ENCODE results near the gene ZBTB16.

Gene ZBTB16

DNA sequence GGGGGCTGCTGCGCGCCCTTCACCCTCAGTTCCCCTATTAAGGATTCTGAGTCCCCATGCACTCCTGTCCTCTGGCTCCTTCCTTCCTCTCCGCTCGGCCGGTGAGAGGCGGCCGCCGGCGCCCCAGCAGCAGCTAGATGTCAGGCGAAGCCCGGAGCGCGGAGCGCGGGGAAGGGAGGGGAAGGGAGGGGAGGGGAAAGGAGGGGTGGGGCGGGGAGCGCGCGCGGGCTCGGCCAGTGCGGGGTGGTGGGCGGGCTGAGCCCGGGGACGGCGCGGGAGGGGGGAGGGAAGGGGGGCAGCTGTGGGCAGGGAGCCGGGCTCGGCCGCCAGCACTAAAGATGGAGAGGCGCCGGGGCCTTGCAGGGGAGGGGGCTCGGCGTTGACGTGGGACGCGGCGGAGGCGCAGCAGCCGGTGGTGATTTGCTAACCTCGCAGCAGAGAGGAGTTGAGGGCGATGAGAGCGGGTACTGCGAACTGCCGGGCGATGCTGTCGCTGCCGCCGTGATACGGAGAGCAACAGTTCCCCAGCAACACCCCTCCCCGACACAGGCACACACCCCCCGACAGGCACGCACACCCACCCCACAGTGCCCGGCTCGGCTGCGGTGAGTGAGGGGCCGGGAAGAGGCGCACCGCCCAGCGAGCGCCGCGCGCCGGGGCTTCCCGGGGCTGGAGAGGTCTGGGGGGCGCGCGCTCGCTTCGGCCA lies at the start of gene ZBTB16 (continued):
- TF ChIP-seq, protein P1, sequence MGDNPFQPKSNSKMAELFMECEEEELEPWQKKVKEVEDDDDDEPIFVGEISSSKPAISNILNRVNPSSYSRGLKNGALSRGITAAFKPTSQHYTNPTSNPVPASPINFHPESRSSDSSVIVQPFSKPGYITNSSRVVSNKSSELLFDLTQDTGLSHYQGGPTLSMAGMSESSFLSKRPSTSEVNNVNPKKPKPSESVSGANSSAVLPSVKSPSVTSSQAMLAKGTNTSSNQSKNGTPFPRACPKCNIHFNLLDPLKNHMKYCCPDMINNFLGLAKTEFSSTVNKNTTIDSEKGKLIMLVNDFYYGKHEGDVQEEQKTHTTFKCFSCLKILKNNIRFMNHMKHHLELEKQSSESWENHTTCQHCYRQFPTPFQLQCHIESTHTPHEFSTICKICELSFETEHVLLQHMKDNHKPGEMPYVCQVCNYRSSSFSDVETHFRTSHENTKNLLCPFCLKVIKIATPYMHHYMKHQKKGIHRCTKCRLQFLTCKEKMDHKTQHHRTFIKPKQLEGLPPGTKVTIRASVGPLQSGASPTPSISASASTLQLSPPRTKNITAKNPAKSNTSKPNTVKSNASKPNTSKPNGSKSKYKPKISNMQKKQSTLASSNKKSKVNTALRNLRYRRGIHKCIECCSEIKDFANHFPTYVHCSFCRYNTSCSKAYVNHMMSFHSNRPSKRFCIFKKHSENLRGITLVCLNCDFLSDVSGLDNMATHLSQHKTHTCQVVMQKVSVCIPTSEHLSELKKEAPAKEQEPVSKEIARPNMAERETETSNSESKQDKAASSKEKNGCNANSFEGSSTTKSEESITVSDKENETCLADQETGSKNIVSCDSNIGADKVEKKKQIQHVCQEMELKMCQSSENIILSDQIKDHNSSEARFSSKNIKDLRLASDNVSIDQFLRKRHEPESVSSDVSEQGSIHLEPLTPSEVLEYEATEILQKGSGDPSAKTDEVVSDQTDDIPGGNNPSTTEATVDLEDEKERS (tag by site-specific recombination; IDR thresholded peaks at IDR 0.05) = no peak
- TF ChIP-seq ZNF324 (tag by site-specific recombination; IDR thresholded peaks at IDR 0.05) (no peak), ZNF707 (tag by site-specific recombination; IDR thresholded peaks at IDR 0.05) (no peak), ZNF530 (tag by site-specific recombination; IDR thresholded peaks at IDR 0.05; ENCODE audit: low read depth) (no peak), HOXA7 (CRISPR knock-in tag; IDR thresholded peaks at IDR 0.05; ENCODE audit: borderline replicate concordance) (no peak), ZNF423 (tag by site-specific recombination; IDR thresholded peaks at IDR 0.05) (no peak), SP2 (tag by site-specific recombination; IDR thresholded peaks at IDR 0.05) (peak; percentile 39), ZNF16 (tag by site-specific recombination; IDR thresholded peaks at IDR 0.05; ENCODE audit: low read depth) (no peak), SP7 (tag by site-specific recombination; IDR thresholded peaks at IDR 0.05) (peak; percentile 29), TCF7L2 (IDR thresholded peaks at IDR 0.05; ENCODE audit: borderline replicate concordance, low read depth, low read length) (no peak), ZNF341 (tag by site-specific recombination; IDR thresholded peaks at IDR 0.05; ENCODE audit: low read depth) (peak; percentile 51; the same call in 1 of the 2 replicates), ZNF571 (tag by site-specific recombination; IDR thresholded peaks at IDR 0.05) (no peak), ZNF302 (tag by site-specific recombination; IDR thresholded peaks at IDR 0.05; ENCODE audit: low read depth) (no peak), ZNF785 (tag by site-specific recombination; IDR thresholded peaks at IDR 0.05) (no peak), ZNF155 (tag by site-specific recombination; IDR thresholded peaks at IDR 0.05) (no peak), ZNF354C (tag by site-specific recombination; IDR thresholded peaks at IDR 0.05; ENCODE audit: borderline replicate concordance, low read depth) (no peak), GLIS2 (tag by site-specific recombination; IDR thresholded peaks at IDR 0.05) (peak; percentile 92), ZNF350 (tag by site-specific recombination; IDR thresholded peaks at IDR 0.05) (no peak), KLF10 (tag by site-specific recombination; IDR thresholded peaks at IDR 0.05) (peak; percentile 89), ZNF10 (tag by site-specific recombination; IDR thresholded peaks at IDR 0.05) (peak; percentile 24; the same call in 1 of the 2 replicates), ZSCAN30 (tag by site-specific recombination; IDR thresholded peaks at IDR 0.05) (no peak), ZNF701 (tag by site-specific recombination; IDR thresholded peaks at IDR 0.05) (no peak)
- TF ChIP-seq, protein P2, sequence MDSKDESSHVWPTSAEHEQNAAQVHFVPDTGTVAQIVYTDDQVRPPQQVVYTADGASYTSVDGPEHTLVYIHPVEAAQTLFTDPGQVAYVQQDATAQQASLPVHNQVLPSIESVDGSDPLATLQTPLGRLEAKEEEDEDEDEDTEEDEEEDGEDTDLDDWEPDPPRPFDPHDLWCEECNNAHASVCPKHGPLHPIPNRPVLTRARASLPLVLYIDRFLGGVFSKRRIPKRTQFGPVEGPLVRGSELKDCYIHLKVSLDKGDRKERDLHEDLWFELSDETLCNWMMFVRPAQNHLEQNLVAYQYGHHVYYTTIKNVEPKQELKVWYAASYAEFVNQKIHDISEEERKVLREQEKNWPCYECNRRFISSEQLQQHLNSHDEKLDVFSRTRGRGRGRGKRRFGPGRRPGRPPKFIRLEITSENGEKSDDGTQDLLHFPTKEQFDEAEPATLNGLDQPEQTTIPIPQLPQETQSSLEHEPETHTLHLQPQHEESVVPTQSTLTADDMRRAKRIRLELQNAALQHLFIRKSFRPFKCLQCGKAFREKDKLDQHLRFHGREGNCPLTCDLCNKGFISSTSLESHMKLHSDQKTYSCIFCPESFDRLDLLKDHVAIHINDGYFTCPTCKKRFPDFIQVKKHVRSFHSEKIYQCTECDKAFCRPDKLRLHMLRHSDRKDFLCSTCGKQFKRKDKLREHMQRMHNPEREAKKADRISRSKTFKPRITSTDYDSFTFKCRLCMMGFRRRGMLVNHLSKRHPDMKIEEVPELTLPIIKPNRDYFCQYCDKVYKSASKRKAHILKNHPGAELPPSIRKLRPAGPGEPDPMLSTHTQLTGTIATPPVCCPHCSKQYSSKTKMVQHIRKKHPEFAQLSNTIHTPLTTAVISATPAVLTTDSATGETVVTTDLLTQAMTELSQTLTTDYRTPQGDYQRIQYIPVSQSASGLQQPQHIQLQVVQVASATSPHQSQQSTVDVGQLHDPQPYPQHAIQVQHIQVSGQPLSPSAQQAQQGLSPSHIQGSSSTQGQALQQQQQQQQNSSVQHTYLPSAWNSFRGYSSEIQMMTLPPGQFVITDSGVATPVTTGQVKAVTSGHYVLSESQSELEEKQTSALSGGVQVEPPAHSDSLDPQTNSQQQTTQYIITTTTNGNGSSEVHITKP (tag by site-specific recombination; IDR thresholded peaks at IDR 0.05) = peak; percentile 66
- TF ChIP-seq, protein P3, sequence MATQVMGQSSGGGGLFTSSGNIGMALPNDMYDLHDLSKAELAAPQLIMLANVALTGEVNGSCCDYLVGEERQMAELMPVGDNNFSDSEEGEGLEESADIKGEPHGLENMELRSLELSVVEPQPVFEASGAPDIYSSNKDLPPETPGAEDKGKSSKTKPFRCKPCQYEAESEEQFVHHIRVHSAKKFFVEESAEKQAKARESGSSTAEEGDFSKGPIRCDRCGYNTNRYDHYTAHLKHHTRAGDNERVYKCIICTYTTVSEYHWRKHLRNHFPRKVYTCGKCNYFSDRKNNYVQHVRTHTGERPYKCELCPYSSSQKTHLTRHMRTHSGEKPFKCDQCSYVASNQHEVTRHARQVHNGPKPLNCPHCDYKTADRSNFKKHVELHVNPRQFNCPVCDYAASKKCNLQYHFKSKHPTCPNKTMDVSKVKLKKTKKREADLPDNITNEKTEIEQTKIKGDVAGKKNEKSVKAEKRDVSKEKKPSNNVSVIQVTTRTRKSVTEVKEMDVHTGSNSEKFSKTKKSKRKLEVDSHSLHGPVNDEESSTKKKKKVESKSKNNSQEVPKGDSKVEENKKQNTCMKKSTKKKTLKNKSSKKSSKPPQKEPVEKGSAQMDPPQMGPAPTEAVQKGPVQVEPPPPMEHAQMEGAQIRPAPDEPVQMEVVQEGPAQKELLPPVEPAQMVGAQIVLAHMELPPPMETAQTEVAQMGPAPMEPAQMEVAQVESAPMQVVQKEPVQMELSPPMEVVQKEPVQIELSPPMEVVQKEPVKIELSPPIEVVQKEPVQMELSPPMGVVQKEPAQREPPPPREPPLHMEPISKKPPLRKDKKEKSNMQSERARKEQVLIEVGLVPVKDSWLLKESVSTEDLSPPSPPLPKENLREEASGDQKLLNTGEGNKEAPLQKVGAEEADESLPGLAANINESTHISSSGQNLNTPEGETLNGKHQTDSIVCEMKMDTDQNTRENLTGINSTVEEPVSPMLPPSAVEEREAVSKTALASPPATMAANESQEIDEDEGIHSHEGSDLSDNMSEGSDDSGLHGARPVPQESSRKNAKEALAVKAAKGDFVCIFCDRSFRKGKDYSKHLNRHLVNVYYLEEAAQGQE (tag by site-specific recombination; IDR thresholded peaks at IDR 0.05) = no peak
- TF ChIP-seq, protein P4, sequence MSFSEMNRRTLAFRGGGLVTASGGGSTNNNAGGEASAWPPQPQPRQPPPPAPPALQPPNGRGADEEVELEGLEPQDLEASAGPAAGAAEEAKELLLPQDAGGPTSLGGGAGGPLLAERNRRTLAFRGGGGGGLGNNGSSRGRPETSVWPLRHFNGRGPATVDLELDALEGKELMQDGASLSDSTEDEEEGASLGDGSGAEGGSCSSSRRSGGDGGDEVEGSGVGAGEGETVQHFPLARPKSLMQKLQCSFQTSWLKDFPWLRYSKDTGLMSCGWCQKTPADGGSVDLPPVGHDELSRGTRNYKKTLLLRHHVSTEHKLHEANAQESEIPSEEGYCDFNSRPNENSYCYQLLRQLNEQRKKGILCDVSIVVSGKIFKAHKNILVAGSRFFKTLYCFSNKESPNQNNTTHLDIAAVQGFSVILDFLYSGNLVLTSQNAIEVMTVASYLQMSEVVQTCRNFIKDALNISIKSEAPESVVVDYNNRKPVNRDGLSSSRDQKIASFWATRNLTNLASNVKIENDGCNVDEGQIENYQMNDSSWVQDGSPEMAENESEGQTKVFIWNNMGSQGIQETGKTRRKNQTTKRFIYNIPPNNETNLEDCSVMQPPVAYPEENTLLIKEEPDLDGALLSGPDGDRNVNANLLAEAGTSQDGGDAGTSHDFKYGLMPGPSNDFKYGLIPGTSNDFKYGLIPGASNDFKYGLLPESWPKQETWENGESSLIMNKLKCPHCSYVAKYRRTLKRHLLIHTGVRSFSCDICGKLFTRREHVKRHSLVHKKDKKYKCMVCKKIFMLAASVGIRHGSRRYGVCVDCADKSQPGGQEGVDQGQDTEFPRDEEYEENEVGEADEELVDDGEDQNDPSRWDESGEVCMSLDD (tag by site-specific recombination; IDR thresholded peaks at IDR 0.05) = peak; percentile 69; the same call in 1 of the 2 replicates
- TF ChIP-seq, protein P5, sequence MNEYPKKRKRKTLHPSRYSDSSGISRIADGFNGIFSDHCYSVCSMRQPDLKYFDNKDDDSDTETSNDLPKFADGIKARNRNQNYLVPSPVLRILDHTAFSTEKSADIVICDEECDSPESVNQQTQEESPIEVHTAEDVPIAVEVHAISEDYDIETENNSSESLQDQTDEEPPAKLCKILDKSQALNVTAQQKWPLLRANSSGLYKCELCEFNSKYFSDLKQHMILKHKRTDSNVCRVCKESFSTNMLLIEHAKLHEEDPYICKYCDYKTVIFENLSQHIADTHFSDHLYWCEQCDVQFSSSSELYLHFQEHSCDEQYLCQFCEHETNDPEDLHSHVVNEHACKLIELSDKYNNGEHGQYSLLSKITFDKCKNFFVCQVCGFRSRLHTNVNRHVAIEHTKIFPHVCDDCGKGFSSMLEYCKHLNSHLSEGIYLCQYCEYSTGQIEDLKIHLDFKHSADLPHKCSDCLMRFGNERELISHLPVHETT (tag by site-specific recombination; IDR thresholded peaks at IDR 0.05) = no peak

Measured in HEK293 (cell line).